ENCODE data around the gene SMYD3.

- TF ChIP-seq ELF4 (IDR thresholded peaks at IDR 0.05) (no peak), LEF1 (IDR thresholded peaks at IDR 0.05; ENCODE audit: borderline replicate concordance) (no peak), HDGF (IDR thresholded peaks at IDR 0.05; ENCODE audit: borderline replicate concordance) (no peak), SP1 (IDR thresholded peaks at IDR 0.05) (no peak), NFRKB (IDR thresholded peaks at IDR 0.05) (no peak), ZNF384 (IDR thresholded peaks at IDR 0.05) (no peak)
Measured at GRCh38 chr1:246390855-246391254, 116.2 kb downstream of the SMYD3 start.

Data from HEK293T (cell line).